CD1c-positive myeloid dendritic cell (primary cell): ENCODE data around the gene AURKAIP1.
"Not testable (repeated sequence)": the region's sequence is repeated elsewhere in the genome, so short reads cannot be mapped to it uniquely, and the experiment has no call there.

Source experiments
- DNase-seq: peaks from one replicate; pipeline ENCODE4 v3.0.0-alpha.2; 2016; ENCODE audit errors: extremely low spot score

AURKAIP1 gene

DNA sequence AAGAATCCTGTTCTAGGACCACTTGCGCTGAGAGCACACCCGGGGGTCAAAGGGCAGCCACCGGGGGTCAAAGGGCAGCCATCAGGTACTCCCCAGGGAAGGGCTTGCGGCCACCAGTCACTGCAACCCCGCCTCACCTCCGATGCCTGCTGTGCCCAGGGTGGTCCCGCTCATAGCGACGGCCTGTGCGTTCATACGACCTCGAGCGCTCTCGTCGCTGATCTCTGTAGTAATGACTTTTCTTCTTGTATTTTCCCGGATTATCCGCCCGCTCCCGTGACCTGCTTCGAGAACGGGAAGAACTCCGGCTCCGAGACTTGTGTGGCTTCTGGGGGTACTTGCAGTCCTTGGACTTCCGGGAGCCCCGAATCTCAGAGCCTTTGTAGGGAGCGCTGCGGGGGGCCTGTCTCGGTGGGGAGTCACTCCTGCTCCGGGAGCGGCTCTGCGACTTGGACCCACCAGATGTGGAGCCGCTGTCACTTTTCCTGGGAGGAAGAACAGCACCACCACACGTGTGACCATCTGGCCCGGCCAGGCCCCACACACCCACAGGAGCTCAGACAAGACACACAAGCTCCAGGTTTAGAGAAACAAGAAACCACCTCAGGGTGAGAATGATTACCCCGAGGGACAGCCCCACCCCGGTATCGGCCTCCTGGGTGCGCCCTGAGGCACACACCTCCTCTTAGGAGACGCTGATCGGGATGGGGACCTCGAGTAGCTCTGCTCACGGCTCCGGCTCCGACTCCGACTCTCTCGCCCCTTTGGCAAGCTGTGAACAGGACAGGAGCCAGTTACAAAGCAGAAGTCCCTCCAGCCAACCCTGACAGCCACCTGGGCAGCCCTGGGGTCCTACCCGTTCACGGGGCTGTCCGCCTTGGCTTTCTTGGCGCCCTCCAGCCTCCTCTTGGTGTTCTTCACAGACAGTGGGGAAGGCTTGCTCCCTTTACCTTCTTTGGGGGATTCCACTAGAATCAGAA is 12.4 kb upstream of the AURKAIP1 start:
- DNase-seq, result no peak

- no peak for DNase-seq
Observed at GRCh38 chr1:1385931-1386330, 10.9 kb upstream of the AURKAIP1 start.

- DNase-seq, result not testable (repeated sequence)
Observed at GRCh38 chr1:1385339-1385738, 10.3 kb upstream of the AURKAIP1 start.

- DNase-seq, result no peak
Observed at GRCh38 chr1:1381294-1381693, 6.3 kb upstream of the AURKAIP1 start.

- no peak for DNase-seq
Observed at GRCh38 chr1:1380860-1381259, 5.9 kb upstream of the AURKAIP1 start.

DNA sequence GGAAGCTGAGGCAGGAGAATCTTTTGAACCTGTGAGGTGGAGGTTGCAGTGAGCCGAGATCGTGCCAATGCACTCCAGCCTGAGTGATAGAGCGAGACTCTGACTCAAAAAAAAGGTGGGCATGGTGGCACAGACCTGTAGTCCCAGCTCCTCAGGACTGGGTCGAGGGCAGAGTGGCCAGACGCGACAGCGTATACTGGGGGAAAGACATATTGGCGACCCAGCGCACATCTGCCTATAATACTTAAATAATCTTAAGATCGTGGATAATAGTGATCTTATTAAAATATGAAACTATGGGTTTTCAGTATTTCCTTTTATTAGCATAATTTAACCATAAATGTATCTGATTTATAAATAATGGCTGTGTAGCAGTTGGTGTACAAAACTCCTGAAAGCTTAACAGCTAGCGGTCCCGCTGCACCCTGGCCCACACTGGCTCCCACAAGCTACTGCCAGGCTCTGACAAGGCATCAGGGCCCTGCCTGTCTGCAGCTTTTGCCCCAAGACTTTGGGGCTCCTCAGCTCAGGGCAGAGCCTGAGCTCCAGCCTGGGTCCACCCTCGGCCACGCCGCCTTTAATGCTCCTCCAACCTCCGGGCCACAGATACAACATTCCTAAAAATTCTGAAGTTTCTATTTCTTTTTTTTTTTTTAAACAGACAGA is 2.7 kb upstream of the AURKAIP1 start:
- no peak for DNase-seq

- DNase-seq, result no peak
Observed at GRCh38 chr1:1376551-1377226, 1.7 kb upstream of the AURKAIP1 start.

GRCh38 chr1:1374589-1374928 is 448 bp downstream of the AURKAIP1 start:
- no peak for DNase-seq

GRCh38 chr1:1373815-1374588 is 1.0 kb downstream of the AURKAIP1 start:
- DNase-seq, result no peak

GRCh38 chr1:1373051-1373814 is 1.8 kb downstream of the AURKAIP1 start:
- no peak for DNase-seq

GRCh38 chr1:1371746-1372711 is 3.0 kb downstream of the AURKAIP1 start:
- DNase-seq, result peak; percentile 69

- no peak for DNase-seq
Observed at GRCh38 chr1:1371364-1371745, 3.7 kb downstream of the AURKAIP1 start.

DNA sequence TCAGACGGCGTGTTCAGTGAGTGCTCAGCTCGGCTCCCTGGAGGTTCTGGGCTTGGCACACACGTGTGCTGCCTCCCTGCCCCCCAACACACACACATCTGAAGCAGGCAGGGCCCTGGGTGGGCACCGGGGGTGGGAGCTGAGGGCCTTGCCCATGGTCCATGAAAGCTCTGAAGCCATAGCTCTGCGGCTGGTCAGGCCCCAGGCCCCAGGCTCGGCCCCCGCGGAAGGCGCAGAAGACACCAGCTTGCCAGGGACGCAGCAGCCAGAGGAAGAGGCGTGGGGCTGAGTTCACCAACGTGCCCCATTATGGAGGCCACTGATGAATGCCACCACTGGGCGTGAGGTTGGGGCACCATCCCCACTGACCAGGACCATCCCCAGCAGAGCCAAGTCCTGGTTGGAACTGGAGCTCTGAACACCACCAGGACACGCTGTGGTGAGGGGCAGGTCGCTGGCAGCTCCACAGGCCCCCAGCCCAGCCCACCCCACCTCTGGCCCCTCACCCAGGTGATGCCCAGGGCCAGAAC is 4.2 kb downstream of the AURKAIP1 start:
- DNase-seq, result no peak

DNA sequence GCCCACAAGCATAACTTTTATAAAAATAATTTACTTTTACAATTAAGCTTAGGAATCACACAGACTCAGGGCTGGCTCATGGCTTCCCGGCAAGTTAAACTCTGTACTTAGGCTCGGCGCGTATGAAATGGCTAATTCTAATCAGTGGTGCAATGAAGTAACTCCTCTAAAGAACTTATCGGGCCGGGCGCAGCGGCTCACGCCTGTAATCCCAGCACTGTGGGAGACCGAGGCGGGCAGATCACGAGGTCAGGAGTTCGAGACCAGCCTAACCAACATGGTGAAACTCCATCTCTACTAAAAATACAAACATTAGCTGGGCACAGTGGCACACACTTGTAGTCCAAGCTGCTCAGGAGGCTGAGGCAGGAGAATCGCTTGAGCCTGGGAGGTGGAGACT is 4.9 kb downstream of the AURKAIP1 start:
- not testable (repeated sequence) for DNase-seq

DNA sequence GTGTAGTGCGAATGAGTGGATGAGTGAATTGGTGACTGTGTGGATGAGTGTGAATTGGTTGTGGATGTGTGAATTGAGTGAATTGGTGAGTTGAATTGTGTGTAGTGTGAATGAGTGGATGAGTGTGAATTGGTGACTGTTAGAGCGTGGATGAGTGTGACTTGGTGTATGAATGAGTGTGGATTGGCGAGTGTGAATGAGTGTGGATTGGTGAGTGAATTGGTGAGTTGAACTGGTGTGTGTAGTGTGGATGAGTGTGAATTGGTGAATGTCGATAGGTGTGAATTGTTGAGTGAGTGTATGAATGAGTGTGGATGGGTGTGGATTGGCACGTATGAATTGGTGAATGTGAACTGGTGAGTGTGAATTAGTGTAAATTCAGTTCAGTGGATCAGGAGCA is 7.7 kb downstream of the AURKAIP1 start:
- DNase-seq, result no peak

DNA sequence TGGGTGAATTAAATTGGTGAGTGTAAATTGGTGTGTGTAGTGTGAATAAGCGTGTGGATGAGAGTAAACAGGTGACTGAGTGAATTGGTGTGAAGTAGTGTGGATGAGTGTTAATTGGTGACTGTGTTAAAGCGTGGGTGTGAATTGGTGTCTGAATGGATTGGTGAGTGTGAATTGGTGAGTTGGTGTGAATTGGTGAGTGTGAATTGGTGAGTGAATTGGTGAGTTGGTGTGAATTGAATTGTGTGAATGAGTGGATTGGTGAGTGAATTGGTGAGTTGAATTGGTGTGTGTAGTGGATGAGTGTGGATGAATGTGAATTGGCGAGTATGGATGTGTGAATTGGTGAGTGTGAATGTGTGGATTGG is 8.3 kb downstream of the AURKAIP1 start:
- DNase-seq, result no peak

GRCh38 chr1:1365875-1366698 is 8.9 kb downstream of the AURKAIP1 start:
- no peak for DNase-seq

DNA sequence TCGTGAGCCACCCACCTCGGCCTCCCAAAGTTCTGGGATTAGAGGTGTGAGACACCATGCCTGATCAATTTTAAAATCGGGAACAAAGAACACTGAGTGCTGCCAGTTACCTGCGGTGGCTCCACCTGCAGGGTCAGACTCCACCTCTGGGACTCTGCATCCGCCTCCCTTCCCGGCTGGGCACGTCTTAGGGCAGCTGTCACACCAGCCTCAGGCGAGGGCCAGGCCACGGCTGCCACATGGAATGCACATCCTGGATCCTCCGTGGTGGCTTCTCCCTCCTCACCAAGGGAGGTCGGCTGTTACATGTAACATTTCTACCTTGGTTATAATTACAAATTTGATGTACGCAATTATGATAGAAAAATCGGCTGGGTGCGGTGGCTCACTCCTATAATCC is 10.7 kb downstream of the AURKAIP1 start:
- no peak for DNase-seq

- DNase-seq, result no peak
Observed at GRCh38 chr1:1361982-1362423, 13.0 kb downstream of the AURKAIP1 start.
